HepG2 (cell line): ENCODE measurements around the gene INSR. TPM values are rescaled to one million over a fixed set of nuclear protein-coding genes. Genes with fewer than 3 reads are reported as not detected.

Source experiments
- GMEB1 ChIP-seq: sonication (generic); formaldehyde crosslinking; IDR thresholded peaks from 2 replicates; pipeline ENCODE4 v1.5.1; 2020; ENCODE audit warnings: missing genetic modification reagents, mild to moderate bottlenecking, borderline replicate concordance
- KLF6 ChIP-seq: IDR thresholded peaks from 2 replicates; pipeline ENCODE4 v1.8.0; 2016; ENCODE audit warnings: missing biosample characterization, missing genetic modification reagents
- ZSCAN20 ChIP-seq: sonication (generic); formaldehyde crosslinking; IDR thresholded peaks from 2 replicates; pipeline ENCODE4 v1.4.0; 2020; ENCODE audit warnings: missing genetic modification reagents, mild to moderate bottlenecking, borderline replicate concordance
- polyA plus RNA-seq, 8 experiments: library from polyadenylated mRNA; depleted of rRNA in 3 of 8; stranded (reverse) in 7 of 8; unstranded in 1 of 8; fragments of >200 nt; fragmentation: Illumina TruSeq in 4 of 8; extraction: Trizol in 4 of 8; gene quantifications; 2 replicates each; pipeline versions ENCODE4 v1.2.1 to v1.2.3, GENCODE V29; 2011 to 2016; ENCODE audit warnings: low read depth in 4 of 8, missing spikeins in 1 of 8, mixed read lengths in 1 of 8; ENCODE audit not compliant: insufficient read depth in 1 of 8
- total RNA-seq, 5 experiments: library from RNA; depleted of rRNA; stranded (reverse); fragments of >200 nt; fragmentation: Illumina TruSeq; extraction: Trizol; gene quantifications; 2 replicates each; pipeline ENCODE4 v1.2.3, GENCODE V29; 2016; ENCODE audit warnings: low read depth in 1 of 5
- TF ChIP-seq, protein P1 (sequence below): sonication (generic); formaldehyde crosslinking; IDR thresholded peaks from 2 replicates; pipeline ENCODE4 v1.4.0; 2020; ENCODE audit warnings: missing genetic modification reagents
- TF ChIP-seq, protein P2 (sequence below): sonication (generic); formaldehyde crosslinking; IDR thresholded peaks from 2 replicates; pipeline ENCODE4 v1.9.0; 2021; ENCODE audit warnings: mild to moderate bottlenecking, missing genetic modification reagents
- TF ChIP-seq, protein P3 (sequence below): sonication (generic); formaldehyde crosslinking; IDR thresholded peaks from 2 replicates; pipeline ENCODE4 v1.8.0; 2022; ENCODE audit warnings: missing genetic modification reagents, mild to moderate bottlenecking, borderline replicate concordance
- TF ChIP-seq, protein P4 (sequence below): sonication (generic); formaldehyde crosslinking; IDR thresholded peaks from 2 replicates; pipeline ENCODE4 v1.4.0; 2020; ENCODE audit warnings: missing genetic modification reagents

Gene INSR
- total and polyA plus RNA-seq, 2 of the 13 experiments (the other 11 are each of a cell fraction or from before 2014, with no cell fraction given), result 24.2 to 29.8 TPM

GRCh38 chr19:7197760-7198696 lies 96.2 kb downstream of the INSR start (continued):
- TF ChIP-seq, protein P1, sequence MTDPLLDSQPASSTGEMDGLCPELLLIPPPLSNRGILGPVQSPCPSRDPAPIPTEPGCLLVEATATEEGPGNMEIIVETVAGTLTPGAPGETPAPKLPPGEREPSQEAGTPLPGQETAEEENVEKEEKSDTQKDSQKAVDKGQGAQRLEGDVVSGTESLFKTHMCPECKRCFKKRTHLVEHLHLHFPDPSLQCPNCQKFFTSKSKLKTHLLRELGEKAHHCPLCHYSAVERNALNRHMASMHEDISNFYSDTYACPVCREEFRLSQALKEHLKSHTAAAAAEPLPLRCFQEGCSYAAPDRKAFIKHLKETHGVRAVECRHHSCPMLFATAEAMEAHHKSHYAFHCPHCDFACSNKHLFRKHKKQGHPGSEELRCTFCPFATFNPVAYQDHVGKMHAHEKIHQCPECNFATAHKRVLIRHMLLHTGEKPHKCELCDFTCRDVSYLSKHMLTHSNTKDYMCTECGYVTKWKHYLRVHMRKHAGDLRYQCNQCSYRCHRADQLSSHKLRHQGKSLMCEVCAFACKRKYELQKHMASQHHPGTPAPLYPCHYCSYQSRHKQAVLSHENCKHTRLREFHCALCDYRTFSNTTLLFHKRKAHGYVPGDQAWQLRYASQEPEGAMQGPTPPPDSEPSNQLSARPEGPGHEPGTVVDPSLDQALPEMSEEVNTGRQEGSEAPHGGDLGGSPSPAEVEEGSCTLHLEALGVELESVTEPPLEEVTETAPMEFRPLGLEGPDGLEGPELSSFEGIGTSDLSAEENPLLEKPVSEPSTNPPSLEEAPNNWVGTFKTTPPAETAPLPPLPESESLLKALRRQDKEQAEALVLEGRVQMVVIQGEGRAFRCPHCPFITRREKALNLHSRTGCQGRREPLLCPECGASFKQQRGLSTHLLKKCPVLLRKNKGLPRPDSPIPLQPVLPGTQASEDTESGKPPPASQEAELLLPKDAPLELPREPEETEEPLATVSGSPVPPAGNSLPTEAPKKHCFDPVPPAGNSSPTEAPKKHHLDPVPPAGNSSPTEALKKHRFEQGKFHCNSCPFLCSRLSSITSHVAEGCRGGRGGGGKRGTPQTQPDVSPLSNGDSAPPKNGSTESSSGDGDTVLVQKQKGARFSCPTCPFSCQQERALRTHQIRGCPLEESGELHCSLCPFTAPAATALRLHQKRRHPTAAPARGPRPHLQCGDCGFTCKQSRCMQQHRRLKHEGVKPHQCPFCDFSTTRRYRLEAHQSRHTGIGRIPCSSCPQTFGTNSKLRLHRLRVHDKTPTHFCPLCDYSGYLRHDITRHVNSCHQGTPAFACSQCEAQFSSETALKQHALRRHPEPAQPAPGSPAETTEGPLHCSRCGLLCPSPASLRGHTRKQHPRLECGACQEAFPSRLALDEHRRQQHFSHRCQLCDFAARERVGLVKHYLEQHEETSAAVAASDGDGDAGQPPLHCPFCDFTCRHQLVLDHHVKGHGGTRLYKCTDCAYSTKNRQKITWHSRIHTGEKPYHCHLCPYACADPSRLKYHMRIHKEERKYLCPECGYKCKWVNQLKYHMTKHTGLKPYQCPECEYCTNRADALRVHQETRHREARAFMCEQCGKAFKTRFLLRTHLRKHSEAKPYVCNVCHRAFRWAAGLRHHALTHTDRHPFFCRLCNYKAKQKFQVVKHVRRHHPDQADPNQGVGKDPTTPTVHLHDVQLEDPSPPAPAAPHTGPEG (CRISPR knock-in tag), result no peak
- TF ChIP-seq KLF6 (CRISPR knock-in tag), result peak; percentile 69; the same call in 1 of the 2 replicates
- TF ChIP-seq GMEB1 (CRISPR knock-in tag), result no peak
- TF ChIP-seq, protein P2, sequence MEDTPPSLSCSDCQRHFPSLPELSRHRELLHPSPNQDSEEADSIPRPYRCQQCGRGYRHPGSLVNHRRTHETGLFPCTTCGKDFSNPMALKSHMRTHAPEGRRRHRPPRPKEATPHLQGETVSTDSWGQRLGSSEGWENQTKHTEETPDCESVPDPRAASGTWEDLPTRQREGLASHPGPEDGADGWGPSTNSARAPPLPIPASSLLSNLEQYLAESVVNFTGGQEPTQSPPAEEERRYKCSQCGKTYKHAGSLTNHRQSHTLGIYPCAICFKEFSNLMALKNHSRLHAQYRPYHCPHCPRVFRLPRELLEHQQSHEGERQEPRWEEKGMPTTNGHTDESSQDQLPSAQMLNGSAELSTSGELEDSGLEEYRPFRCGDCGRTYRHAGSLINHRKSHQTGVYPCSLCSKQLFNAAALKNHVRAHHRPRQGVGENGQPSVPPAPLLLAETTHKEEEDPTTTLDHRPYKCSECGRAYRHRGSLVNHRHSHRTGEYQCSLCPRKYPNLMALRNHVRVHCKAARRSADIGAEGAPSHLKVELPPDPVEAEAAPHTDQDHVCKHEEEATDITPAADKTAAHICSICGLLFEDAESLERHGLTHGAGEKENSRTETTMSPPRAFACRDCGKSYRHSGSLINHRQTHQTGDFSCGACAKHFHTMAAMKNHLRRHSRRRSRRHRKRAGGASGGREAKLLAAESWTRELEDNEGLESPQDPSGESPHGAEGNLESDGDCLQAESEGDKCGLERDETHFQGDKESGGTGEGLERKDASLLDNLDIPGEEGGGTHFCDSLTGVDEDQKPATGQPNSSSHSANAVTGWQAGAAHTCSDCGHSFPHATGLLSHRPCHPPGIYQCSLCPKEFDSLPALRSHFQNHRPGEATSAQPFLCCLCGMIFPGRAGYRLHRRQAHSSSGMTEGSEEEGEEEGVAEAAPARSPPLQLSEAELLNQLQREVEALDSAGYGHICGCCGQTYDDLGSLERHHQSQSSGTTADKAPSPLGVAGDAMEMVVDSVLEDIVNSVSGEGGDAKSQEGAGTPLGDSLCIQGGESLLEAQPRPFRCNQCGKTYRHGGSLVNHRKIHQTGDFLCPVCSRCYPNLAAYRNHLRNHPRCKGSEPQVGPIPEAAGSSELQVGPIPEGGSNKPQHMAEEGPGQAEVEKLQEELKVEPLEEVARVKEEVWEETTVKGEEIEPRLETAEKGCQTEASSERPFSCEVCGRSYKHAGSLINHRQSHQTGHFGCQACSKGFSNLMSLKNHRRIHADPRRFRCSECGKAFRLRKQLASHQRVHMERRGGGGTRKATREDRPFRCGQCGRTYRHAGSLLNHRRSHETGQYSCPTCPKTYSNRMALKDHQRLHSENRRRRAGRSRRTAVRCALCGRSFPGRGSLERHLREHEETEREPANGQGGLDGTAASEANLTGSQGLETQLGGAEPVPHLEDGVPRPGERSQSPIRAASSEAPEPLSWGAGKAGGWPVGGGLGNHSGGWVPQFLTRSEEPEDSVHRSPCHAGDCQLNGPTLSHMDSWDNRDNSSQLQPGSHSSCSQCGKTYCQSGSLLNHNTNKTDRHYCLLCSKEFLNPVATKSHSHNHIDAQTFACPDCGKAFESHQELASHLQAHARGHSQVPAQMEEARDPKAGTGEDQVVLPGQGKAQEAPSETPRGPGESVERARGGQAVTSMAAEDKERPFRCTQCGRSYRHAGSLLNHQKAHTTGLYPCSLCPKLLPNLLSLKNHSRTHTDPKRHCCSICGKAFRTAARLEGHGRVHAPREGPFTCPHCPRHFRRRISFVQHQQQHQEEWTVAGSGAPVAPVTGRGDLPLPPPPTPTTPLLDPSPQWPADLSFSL (CRISPR knock-in tag), result peak; percentile 100
- TF ChIP-seq ZSCAN20 (CRISPR knock-in tag), result 0 out of 2 replicates have a peak, but pooled peaks have one; percentile 52
- TF ChIP-seq, protein P3, sequence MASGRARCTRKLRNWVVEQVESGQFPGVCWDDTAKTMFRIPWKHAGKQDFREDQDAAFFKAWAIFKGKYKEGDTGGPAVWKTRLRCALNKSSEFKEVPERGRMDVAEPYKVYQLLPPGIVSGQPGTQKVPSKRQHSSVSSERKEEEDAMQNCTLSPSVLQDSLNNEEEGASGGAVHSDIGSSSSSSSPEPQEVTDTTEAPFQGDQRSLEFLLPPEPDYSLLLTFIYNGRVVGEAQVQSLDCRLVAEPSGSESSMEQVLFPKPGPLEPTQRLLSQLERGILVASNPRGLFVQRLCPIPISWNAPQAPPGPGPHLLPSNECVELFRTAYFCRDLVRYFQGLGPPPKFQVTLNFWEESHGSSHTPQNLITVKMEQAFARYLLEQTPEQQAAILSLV (CRISPR knock-in tag), result no peak
- TF ChIP-seq, protein P4, sequence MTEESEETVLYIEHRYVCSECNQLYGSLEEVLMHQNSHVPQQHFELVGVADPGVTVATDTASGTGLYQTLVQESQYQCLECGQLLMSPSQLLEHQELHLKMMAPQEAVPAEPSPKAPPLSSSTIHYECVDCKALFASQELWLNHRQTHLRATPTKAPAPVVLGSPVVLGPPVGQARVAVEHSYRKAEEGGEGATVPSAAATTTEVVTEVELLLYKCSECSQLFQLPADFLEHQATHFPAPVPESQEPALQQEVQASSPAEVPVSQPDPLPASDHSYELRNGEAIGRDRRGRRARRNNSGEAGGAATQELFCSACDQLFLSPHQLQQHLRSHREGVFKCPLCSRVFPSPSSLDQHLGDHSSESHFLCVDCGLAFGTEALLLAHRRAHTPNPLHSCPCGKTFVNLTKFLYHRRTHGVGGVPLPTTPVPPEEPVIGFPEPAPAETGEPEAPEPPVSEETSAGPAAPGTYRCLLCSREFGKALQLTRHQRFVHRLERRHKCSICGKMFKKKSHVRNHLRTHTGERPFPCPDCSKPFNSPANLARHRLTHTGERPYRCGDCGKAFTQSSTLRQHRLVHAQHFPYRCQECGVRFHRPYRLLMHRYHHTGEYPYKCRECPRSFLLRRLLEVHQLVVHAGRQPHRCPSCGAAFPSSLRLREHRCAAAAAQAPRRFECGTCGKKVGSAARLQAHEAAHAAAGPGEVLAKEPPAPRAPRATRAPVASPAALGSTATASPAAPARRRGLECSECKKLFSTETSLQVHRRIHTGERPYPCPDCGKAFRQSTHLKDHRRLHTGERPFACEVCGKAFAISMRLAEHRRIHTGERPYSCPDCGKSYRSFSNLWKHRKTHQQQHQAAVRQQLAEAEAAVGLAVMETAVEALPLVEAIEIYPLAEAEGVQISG (CRISPR knock-in tag), result peak; percentile 43
